Measurements from ENCODE around the gene APCDD1L. TPM values are rescaled to one million over a fixed set of nuclear protein-coding genes. Genes with fewer than 3 reads are reported as not detected.
"Not testable (repeated sequence)": the region's sequence is repeated elsewhere in the genome, so short reads cannot be mapped to it uniquely, and the experiment has no call there.

Gene APCDD1L
- total RNA-seq, 2 experiments from 2014 or later, result not detected

- H3K27ac Mint-ChIP-seq, result no peak overlapping the region
- H3K9me3 Mint-ChIP-seq, result no peaks in the 10 kb centered on the region
- peaks cover 27% of the 10 kb centered on the region for H3K4me1 Mint-ChIP-seq
- H3K27me3 Mint-ChIP-seq, result no peaks in the 10 kb centered on the region
- ChIA-PET CTCF (no interaction called here), POLR2A (no interaction called here)
- no peak overlapping the region for H3K4me3 Mint-ChIP-seq
- peaks cover 45% of the 10 kb centered on the region for H3K36me3 Mint-ChIP-seq (ENCODE audit: low read depth)
- no peak for DNase-seq
These were observed 78.1 kb downstream of the APCDD1L start for GRCh38 chr20:58436868-58437645.

DNA sequence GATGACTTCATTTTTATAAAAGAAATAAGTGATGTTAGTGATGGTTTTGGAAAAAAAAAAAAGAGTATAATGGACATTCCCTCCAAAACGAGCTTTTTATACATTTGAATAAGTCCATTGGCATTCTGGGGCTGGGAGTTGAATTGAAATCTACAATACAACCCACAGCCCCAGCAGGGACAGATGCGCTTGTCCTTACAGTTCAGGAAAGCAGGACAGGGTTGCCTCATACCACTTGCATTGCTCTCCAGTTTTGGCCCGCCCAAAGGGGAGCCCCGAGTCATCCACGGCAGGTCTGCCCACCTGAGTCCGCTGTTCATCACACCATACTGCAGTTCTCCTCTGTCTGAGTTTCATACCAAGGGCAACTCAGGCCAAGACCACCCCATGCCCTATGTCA is 80.0 kb downstream of the APCDD1L start:
- Mint-ChIP-seq H3K9me3 (no peaks in the 10 kb centered on the region), H3K27ac (no peak overlapping the region), H3K27me3 (no peaks in the 10 kb centered on the region), H3K36me3 (ENCODE audit: low read depth) (peaks cover 49% of the 10 kb centered on the region), H3K4me3 (no peak overlapping the region), H3K4me1 (peaks cover 30% of the 10 kb centered on the region)
- ChIA-PET POLR2A (no interaction called here), CTCF (no interaction called here)
- DNase-seq, result no peak

- Mint-ChIP-seq H3K27me3 (no peaks in the 10 kb centered on the region), H3K36me3 (ENCODE audit: low read depth) (peaks cover 43% of the 10 kb centered on the region), H3K4me3 (no peak overlapping the region), H3K27ac (no peak overlapping the region), H3K4me1 (peaks cover 30% of the 10 kb centered on the region), H3K9me3 (no peaks in the 10 kb centered on the region)
- ChIA-PET POLR2A (no interaction called here), CTCF (interaction anchor here (1.6 kb wide), 1 partner anchor 13 kb away, joined by 5 read pairs; no protein-coding TSS in a partner anchor)
- DNase-seq, result no peak
These were observed 80.9 kb downstream of the APCDD1L start for GRCh38 chr20:58434326-58434725.

DNA sequence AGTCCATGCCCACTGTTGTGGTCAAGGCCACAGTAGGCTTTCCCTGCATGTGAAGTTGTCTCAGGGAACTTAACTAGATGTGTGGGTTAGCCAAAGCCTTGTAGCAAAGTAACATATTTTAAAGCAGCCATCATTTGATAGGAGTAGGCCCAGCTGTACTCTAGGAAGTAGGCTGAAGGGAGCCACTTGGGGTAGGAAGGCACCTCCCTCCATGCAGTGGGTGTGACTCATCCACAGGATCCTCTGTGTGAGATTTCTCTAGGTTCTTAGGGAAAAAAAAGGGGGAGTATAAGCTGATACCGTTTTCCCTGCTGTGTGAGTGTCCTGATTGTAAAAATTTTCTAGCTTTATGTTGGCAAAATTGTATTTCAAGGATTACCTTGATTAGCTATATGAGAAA is 81.4 kb downstream of the APCDD1L start:
- Mint-ChIP-seq H3K4me1 (peaks cover 28% of the 10 kb centered on the region), H3K27ac (no peak overlapping the region), H3K9me3 (no peaks in the 10 kb centered on the region), H3K36me3 (ENCODE audit: low read depth) (peaks cover 39% of the 10 kb centered on the region), H3K27me3 (no peaks in the 10 kb centered on the region), H3K4me3 (no peak overlapping the region)
- ChIA-PET POLR2A (no interaction called here), CTCF (interaction anchor here (1.6 kb wide), 1 partner anchor 14 kb away, joined by 5 read pairs; no protein-coding TSS in a partner anchor)
- no peak for DNase-seq

DNA sequence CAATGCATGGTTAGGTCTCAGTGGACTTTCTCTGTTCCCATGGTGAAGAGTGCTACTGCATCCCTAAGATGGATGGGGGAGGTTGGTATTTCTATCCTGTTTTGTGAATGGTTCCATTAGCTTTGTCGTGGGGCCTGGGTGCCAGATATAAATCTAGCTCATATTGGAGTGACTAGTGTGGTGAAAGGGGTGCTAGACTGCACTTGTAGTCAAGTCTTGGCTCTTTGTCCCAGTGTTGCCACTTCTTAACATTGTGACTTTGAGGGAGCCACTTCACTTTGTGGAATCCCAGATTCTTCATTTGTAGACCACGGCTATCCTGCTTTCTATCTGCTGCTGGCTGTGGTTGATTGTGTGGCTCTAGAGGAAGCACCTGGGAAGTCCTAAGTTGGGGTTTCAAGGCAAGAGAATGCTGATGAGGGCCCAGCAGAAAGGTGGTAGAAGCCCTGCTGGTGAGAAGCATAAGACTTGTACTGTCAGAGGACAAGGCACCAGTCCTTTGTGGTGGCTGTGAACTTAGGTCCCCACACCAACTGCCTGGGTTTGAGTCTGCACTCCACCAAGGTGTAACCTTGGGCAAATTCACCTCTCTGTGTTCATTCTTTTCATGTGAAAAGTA is 82.1 kb downstream of the APCDD1L start:
- Mint-ChIP-seq H3K4me1 (peaks cover 25% of the 10 kb centered on the region), H3K27ac (no peak overlapping the region), H3K27me3 (no peaks in the 10 kb centered on the region), H3K9me3 (no peaks in the 10 kb centered on the region), H3K4me3 (no peak overlapping the region), H3K36me3 (ENCODE audit: low read depth) (peaks cover 34% of the 10 kb centered on the region)
- ChIA-PET CTCF (interaction anchor here (1.6 kb wide), 1 partner anchor 15 kb away, joined by 5 read pairs; no protein-coding TSS in a partner anchor), POLR2A (interaction anchor here (1.4 kb wide), 1 partner anchor 11 kb away, joined by 3 read pairs; no protein-coding TSS in a partner anchor)
- no peak for DNase-seq

DNA sequence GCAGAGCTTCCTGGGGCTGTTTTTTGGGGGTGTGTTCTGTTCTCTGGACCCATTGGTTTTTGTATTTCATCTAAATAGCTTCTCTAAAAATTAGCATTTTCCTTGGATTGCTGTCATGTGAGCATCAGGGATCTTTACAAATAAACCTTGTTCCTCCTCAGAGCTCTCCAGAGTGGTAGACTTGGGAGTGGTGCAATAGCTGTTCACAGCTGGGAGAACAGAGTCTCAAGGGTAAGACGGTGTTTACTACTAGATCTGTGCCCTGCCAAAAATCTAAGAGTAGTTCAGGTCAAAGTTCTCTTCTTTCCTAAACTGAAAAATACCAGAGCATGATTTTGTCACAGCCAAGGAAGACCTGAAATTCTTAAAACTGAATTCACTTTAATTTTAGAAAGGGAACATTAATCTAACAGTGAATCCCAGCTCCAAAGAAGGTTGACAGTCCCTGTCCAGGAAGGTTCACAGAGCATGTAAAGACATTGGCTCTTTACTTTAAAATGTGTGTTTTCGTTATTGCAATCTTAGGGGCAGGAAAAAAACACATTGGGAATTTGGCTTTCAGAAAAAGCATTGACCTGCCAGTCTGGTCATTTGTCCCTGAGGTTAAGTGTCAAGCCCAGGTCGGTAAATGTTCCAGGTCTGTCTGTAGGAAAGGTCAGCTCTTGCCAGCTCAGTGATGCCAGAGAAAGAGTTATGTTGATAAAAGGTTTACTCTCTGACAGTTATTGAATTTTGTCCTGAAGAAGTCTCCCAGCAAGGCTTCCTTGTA is 82.8 kb downstream of the APCDD1L start:
- H3K36me3 Mint-ChIP-seq (ENCODE audit: low read depth), result peaks cover 28% of the 10 kb centered on the region
- no peak for DNase-seq
- H3K4me1 Mint-ChIP-seq, result peaks cover 19% of the 10 kb centered on the region
- H3K27me3 Mint-ChIP-seq, result no peaks in the 10 kb centered on the region
- no peaks in the 10 kb centered on the region for H3K9me3 Mint-ChIP-seq
- H3K4me3 Mint-ChIP-seq, result no peak overlapping the region
- no peak overlapping the region for H3K27ac Mint-ChIP-seq
- CTCF ChIA-PET, result interaction anchor here (0.9 kb wide), 1 partner anchor 9 kb away, joined by 4 read pairs; no protein-coding TSS in a partner anchor
- POLR2A ChIA-PET, result interaction anchor here (1.4 to 1.5 kb wide), 2 partner anchors 10 to 44 kb away, joined by 3 read pairs; partner anchors contain the start of gene VAPB

- H3K4me1 Mint-ChIP-seq, result peaks cover 17% of the 10 kb centered on the region
These were observed 84.1 kb downstream of the APCDD1L start for GRCh38 chr20:58431134-58431533.

DNA sequence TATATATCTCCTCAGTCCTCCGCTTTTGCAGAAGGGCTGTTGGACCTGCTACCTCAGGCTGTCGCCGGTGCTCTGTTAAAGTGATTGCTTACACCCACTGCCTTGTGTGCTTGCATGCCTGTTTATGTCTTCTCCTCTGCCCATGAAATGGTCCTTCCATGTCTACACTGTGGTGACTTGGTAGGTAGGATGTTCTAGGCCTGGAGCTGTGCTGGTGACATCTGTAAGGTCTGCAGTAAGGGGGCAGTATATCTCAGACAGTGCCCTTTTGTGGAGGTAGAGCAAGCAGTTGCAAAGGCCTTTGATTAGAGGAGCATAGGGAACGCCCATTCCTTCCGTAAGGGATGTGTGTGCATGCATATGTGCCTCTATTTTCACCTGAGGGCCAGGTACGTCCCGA is 85.9 kb downstream of the APCDD1L start:
- no peak overlapping the region for H3K27ac Mint-ChIP-seq
- peaks cover 15% of the 10 kb centered on the region for H3K4me1 Mint-ChIP-seq
- DNase-seq, result no peak
- no peak overlapping the region for H3K4me3 Mint-ChIP-seq
- no peaks in the 10 kb centered on the region for H3K9me3 Mint-ChIP-seq
- POLR2A ChIA-PET, result no interaction called here
- CTCF ChIA-PET, result interaction anchor here (0.6 to 0.7 kb wide), 2 partner anchors 73 to 214 kb away, joined by 3 to 9 read pairs; no protein-coding TSS in a partner anchor
- H3K27me3 Mint-ChIP-seq, result no peaks in the 10 kb centered on the region
- peaks cover 25% of the 10 kb centered on the region for H3K36me3 Mint-ChIP-seq (ENCODE audit: low read depth)

More at GRCh38 chr20:58431134-58431533, 84.1 kb downstream of the APCDD1L start:
- ChIA-PET CTCF (no interaction called here), POLR2A (no interaction called here)
- no peak overlapping the region for H3K27ac Mint-ChIP-seq
- no peaks in the 10 kb centered on the region for H3K9me3 Mint-ChIP-seq
- H3K36me3 Mint-ChIP-seq (ENCODE audit: low read depth), result peaks cover 26% of the 10 kb centered on the region
- H3K4me3 Mint-ChIP-seq, result no peak overlapping the region
- no peak for DNase-seq
- H3K27me3 Mint-ChIP-seq, result no peaks in the 10 kb centered on the region

DNA sequence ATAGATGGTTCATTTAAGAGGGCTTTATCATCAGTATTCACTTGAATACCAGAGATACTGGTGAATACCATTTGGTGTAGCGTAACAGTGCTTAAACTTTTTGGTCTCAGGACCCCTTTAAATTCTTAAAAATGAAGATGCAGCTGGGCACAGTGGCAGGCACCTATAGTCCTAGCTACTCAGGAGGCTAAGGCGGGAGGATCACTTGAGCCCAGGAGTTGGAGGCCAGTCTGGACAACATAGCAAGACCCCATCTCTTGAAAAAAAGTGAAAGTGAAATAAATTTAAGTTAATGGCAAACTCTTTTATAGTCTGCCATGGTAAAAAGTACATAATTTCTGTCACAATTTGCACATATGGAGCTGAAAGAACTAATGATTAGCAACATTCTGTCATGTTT is 86.8 kb downstream of the APCDD1L start:
- Mint-ChIP-seq H3K9me3 (no peaks in the 10 kb centered on the region), H3K27me3 (no peaks in the 10 kb centered on the region), H3K36me3 (ENCODE audit: low read depth) (peaks cover 28% of the 10 kb centered on the region), H3K27ac (no peak overlapping the region), H3K4me1 (peaks cover 13% of the 10 kb centered on the region), H3K4me3 (no peak overlapping the region)
- POLR2A ChIA-PET, result no interaction called here
- DNase-seq, result no peak
- CTCF ChIA-PET, result no interaction called here

GRCh38 chr20:58427571-58427970 is 87.6 kb downstream of the APCDD1L start:
- H3K9me3 Mint-ChIP-seq, H3K27me3 Mint-ChIP-seq, H3K27ac Mint-ChIP-seq, H3K4me1 Mint-ChIP-seq, POLR2A ChIA-PET, DNase-seq, CTCF ChIA-PET, H3K4me3 Mint-ChIP-seq: not testable (repeated sequence)
- H3K36me3 Mint-ChIP-seq (ENCODE audit: low read depth), result peaks cover 26% of the 10 kb centered on the region

- POLR2A ChIA-PET, result no interaction called here
- no peak overlapping the region for H3K27ac Mint-ChIP-seq
- peaks cover 37% of the 10 kb centered on the region for H3K36me3 Mint-ChIP-seq (ENCODE audit: low read depth)
- H3K4me3 Mint-ChIP-seq, result no peak overlapping the region
- H3K27me3 Mint-ChIP-seq, result no peaks in the 10 kb centered on the region
- CTCF ChIA-PET, result no interaction called here
- H3K4me1 Mint-ChIP-seq, result no peaks in the 10 kb centered on the region
- no peak for DNase-seq
- no peaks in the 10 kb centered on the region for H3K9me3 Mint-ChIP-seq
These were observed 90.8 kb downstream of the APCDD1L start for GRCh38 chr20:58424218-58424969.

GRCh38 chr20:58421497-58421850 is 93.7 kb downstream of the APCDD1L start:
- POLR2A ChIA-PET, result interaction anchor here (1.1 kb wide), 1 partner anchor 11 kb away, joined by 3 read pairs; no protein-coding TSS in a partner anchor
- Mint-ChIP-seq H3K4me3 (no peak overlapping the region), H3K27me3 (no peaks in the 10 kb centered on the region), H3K4me1 (peaks cover 16% of the 10 kb centered on the region), H3K9me3 (no peaks in the 10 kb centered on the region), H3K36me3 (ENCODE audit: low read depth) (peaks cover 51% of the 10 kb centered on the region), H3K27ac (no peak overlapping the region)
- CTCF ChIA-PET, result no interaction called here
- DNase-seq, result no peak
